Activated CD8-positive, alpha-beta memory T cell treated with anti-CD3 and anti-CD28 coated beads for 1 hour (primary cell): ENCODE data around the gene ALK.

Experiments used
- DNase-seq, 2 donors: peaks; one replicate each; pipeline ENCODE4 v3.0.0-alpha.2; 2020; ENCODE audit warnings: low read depth in 1 of 2; ENCODE audit errors: extremely low read depth in 1 of 2

The ALK gene

DNA sequence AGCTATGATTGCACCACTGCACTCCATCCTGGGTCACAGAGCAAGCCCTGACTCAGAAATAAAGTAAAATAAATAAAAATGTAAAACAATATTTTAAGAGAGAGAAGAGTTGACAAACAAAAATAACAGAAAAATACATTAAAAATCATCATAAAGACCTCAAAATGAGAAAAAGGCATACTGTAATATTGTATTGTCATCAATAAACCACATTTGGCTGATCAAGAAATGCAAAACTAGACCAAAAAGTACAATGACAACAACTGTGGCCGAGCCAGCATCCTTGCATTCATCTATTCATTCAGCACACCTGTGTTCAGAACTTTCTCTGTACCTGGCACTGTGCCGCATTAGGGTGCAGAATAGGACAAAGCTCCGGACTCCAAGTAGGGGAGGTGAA lies 121.8 kb downstream of the ALK start:
- no peak for DNase-seq

GRCh38 chr2:29797916-29798315 lies 123.5 kb downstream of the ALK start:
- no peak for DNase-seq

DNA sequence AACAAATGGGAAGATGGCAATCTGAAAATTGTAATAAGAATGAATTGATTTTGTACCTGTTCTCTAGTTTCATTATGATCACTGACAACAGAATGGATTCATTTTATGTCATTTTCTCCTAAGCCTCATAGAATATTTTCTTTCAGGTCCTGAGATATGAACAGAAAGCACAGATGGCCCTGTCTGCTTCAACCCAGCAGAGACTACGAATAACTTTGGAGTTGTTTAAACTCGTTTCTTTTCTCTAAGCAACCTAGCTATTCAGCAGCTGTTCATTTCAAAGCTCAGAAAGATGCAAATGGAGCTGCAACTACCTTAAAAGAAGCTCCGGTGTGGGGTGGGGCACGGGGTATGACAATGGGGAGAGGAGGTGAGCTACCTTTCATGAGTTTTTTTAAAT lies 124.9 kb downstream of the ALK start:
- no peak for DNase-seq

DNA sequence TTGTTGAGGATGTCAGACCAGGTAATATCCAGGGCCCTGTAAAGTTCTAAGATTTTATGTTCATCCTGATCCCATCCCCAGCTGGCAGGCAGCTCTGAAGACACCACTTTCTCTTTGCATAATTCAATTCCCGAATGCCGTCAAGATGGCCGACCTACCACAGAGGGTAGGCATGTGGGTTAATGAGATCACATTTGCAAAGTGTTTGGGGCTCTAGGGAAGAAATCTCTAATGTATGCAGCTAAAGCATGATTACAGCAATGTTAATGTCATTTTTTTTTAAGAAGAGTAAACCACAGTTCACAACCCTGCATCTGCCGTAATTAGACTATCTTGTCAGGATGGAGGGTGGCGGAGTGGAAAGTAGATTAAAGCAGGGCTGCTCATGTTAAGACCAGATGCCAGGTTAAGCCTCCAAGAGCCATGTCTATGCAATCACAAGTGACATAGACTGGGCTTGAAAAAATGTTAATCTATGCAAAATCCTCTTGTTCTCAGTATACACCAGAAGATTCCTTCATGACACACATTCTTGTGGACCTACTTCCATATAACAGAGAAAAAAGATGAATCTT lies 131.4 kb downstream of the ALK start:
- DNase-seq, result no peak

GRCh38 chr2:29787473-29788465 lies 133.6 kb downstream of the ALK start:
- DNase-seq, result no peak

DNA sequence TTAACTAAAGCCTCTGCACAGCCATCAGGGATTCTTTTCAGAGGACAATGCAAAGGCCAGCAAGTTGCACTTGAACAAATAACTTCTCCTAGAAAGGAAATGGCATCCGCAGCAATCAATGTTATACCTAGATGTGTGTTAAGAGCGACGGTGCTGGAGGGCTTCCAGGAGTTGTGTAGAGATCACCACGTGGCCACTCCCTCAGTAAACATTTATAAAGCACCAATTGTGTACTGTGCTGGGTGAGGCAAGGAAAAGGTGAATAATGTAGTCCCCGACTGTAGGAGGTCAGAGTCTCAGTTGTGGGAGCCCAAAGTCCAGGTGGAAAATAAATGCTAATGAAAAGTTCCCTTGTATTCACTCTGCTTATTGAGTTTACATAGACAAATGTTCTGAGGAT lies 135.0 kb downstream of the ALK start:
- DNase-seq, result no peak

DNA sequence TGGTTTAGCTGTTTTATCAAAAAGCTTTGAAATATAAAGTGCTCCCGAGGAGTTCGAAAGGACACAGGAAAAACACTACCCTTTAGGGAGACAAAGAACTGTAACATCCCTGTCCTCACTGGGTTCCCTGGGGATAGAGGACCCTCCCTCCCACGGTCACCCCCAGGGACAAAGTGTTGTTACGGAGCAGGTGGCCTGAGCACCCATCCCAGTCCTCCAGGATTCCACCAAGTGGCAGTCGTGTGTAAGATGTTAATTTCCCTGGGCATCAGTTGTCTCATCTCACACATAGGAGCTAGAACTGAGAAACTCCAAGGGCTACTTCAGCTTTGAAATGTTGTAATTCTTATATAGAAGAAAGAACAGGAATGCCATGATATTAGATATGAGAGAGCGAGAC lies 137.7 kb downstream of the ALK start:
- no peak for DNase-seq

- DNase-seq, result no peak
These were observed 138.6 kb downstream of the ALK start for GRCh38 chr2:29782549-29783458.

DNA sequence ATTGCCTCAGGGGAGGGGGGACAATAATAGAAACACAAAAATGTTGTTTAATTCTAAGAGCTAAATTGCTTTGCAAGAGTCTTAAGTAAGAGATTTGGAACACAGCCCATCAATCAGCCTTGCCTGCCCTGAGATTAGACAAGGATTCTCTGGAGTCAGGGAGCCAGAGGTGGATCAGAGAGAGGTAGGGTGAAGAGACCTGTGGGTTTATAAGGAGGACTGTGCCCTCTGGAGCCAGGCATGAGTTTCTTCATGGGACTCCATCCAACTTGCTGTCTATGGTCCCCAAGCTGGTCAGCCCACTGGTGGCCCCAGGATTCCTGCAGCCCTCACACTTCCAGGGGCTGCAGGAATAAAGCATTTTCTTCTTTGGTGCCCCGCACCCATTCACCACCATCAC lies 139.3 kb downstream of the ALK start:
- DNase-seq, result no peak

DNA sequence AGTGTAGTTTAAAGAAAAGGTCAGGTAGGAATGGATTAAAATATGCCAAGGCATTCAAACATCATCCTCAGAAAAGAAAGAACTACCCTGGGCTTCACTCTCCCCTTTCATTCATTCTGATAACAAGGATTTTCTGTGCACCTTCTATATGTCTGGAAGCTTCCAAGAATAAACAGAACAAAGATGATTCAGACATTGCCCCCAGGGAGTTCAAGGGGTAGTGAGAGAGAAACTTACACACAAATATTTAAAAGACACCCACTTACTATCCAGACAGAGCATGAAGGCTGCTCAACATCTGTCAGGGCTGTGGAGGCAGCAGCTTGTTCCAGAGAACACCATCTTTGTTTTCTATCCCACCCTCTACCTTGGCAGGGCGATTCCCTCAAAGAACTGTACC lies 140.5 kb downstream of the ALK start:
- no peak for DNase-seq

DNA sequence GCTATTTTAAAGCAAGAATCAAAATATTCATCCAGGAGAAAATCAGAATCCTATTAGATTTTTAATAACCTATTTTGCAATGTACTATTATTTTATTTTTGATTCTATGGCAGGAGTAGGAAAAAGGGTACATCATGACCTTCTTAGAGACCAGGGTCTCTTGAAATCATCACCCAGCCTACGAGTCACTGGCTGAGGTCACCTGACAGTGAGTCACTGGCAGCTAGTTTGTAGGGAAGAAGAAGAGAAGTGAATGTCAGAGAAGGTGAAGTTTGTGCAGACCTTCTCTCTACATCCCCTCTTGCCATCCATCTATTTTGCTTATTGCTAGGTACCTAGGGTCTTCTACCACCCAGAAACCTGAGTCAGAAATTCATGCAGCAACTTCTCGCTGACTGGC lies 144.2 kb downstream of the ALK start:
- no peak for DNase-seq

DNA sequence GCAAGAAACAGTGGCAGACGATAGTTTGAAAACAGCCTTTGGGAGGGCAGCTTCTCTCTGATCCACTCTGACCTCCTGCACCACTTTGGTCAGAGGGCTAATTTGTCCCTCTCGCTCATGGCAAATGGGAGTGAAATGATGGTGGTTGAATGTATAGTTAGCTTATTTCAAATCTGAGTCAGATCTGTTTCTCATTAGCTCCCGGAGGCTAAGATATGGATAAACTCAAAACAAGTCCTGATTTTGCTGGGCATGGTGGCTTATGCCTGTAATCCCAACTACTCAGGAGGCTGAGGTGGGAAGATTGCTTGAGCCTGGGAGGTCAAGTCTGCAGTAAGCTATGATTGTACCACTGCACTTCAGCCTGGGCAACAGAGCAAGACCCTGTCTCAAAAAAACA lies 145.0 kb downstream of the ALK start:
- no peak for DNase-seq

GRCh38 chr2:29775937-29776336 lies 145.4 kb downstream of the ALK start:
- DNase-seq, result no peak

- DNase-seq, result no peak
These were observed 146.8 kb downstream of the ALK start for GRCh38 chr2:29774624-29775023.

DNA sequence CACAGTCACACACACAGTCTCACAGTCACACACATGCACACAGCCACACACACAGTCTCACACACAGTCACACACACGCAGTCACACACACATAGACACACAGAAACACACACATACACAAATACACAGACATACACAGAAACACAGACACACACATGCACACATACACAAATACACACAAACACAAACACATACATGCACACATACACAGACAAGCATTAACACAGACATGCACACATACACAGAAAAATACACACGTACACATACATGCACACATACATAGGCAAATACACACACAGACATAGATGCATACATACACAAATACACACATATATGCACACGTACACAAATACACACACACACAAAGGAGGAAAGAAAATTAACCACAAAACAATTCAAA lies 150.5 kb downstream of the ALK start:
- no peak for DNase-seq

DNA sequence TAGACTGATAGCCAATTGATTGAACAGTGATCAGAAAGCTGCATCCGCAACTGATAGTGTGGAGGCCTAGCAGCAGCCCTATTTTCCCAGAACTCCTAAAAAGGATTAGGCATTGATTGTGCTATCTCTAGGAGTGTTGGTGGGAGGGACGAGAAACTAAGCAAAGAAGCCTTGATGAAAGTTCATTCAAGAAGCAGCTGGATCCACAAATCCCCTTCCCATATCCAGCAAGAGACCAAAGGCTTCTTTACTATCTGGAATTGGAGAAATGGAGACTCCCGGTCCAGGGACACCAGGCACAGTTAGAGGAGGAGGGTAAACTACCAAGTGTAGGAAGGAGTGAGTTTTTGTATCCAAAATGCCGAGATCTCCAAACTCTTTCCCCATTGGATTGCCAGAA lies 151.5 kb downstream of the ALK start:
- no peak for DNase-seq

- DNase-seq, result no peak
These were observed 153.6 kb downstream of the ALK start for GRCh38 chr2:29767606-29768335.

DNA sequence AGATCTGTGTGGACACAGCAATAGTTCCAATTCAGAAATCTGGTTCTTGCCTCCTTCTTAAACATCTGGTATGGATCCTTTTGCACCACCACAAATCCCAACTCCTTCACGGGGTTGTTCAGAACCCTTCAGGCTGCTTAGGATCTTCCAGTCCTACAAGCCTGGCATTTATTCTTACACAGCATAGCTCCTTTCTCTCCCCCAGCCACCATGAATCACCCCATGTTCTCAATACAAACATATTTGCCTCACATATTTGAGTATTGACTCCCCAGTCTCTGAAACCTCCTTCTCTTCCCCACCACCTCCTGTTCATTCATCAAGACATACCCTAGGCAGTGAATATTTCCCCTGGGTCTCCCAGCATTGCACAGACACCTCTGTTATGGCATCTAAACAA lies 155.2 kb downstream of the ALK start:
- no peak for DNase-seq

GRCh38 chr2:29765721-29766120 lies 155.7 kb downstream of the ALK start:
- no peak for DNase-seq

GRCh38 chr2:29763371-29763770 lies 158.0 kb downstream of the ALK start:
- DNase-seq, result no peak

- no peak for DNase-seq
These were observed 159.1 kb downstream of the ALK start for GRCh38 chr2:29762239-29762638.
